Right atrium auricular region (tissue), 2 donors: Measurements from ENCODE around the gene GALNT10. TPM values are rescaled to one million over a fixed set of nuclear protein-coding genes. Genes with fewer than 3 reads are reported as not detected.

Experiments
- DNase-seq: peaks from one replicate; pipeline ENCODE4 v3.0.0-alpha.2; 2019; ENCODE audit warnings: low spot score
- H3K27ac ChIP-seq, 2 donors: fragments of 200-600 bp; sonication (generic); 1 replicate in 1 of 2; 2 replicates in 1 of 2; pipeline ENCODE4 v1.5.1; 2016 to 2019
- H3K27me3 ChIP-seq, 2 donors: fragments of 200-600 bp; sonication (generic); one replicate each; pipeline versions ENCODE4 v1.5.1 to v1.6.0; 2017 to 2019
- H3K36me3 ChIP-seq: fragments of 200-600 bp; sonication (generic); one replicate; pipeline ENCODE4 v1.5.1; 2016
- H3K4me1 ChIP-seq, 2 donors: fragments of 200-600 bp; sonication (generic); one replicate each; pipeline versions ENCODE4 v1.5.1 to v1.6.0; 2017 to 2019
- H3K4me3 ChIP-seq, 2 donors: fragments of 200-600 bp; sonication (generic); 1 replicate in 1 of 2; 2 replicates in 1 of 2; pipeline ENCODE4 v1.5.1; 2017 to 2019; ENCODE audit warnings: mild to moderate bottlenecking in 1 of 2, moderate library complexity in 1 of 2
- H3K9me3 ChIP-seq, 2 donors: fragments of 200-600 bp; sonication (generic); one replicate each; pipeline ENCODE4 v1.5.1; 2019
- CTCF ChIP-seq, 2 donors: fragments of 200-600 bp; sonication (generic); IDR thresholded peaks; one replicate each; pipeline ENCODE4 v1.5.1; 2019; ENCODE audit warnings: antibody characterized with exemption in 2 of 2
- total RNA-seq, 2 donors: library from RNA; depleted of rRNA; stranded (reverse); fragments of >200 nt; gene quantifications; one replicate each; pipeline ENCODE4 v1.1.0, GENCODE V29; 2016

Gene GALNT10
- total RNA-seq, 2 donors from 2014 or later = 13.2 to 18.4 TPM

- no peaks in the 10 kb centered on the region for H3K36me3 ChIP-seq
- no peaks in the 10 kb centered on the region for H3K9me3 ChIP-seq
- no peak for TF ChIP-seq CTCF (IDR thresholded peaks at IDR 0.05)
- peaks cover 0 to 35% of the 10 kb centered on the region in 2 donors for H3K4me1 ChIP-seq
- no peak overlapping the region for H3K4me3 ChIP-seq
- H3K27me3 ChIP-seq = no peaks in the 10 kb centered on the region
- H3K27ac ChIP-seq = no peak overlapping the region
- DNase-seq = no peak
Measured at GRCh38 chr5:154198611-154199230, 8.2 kb downstream of the GALNT10 start.

DNA sequence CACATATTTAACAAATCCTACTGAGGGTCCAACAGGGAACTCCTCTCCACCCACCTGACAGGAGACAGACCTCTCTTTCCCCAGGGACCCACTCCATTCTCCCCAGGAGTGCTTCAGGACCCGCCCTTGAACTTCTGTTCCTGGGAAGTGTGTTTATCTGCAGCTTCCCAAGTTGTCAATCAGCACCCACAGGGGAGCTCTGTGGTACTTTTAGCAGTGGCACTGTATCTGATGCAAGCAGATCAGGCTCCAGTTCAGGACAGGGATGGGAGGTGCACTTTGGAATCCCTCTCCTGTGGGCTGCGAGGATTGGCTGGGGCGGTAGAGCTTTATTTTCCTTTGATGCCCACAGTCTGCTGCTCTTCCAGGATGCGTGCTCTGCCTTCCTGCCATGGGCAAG lies 8.7 kb downstream of the GALNT10 start:
- H3K27me3 ChIP-seq = no peaks in the 10 kb centered on the region
- H3K4me3 ChIP-seq = no peak overlapping the region
- H3K9me3 ChIP-seq = no peaks in the 10 kb centered on the region
- no peak for DNase-seq
- TF ChIP-seq CTCF (IDR thresholded peaks at IDR 0.05) = no peak
- H3K27ac ChIP-seq = no peak overlapping the region
- no peaks in the 10 kb centered on the region for H3K36me3 ChIP-seq
- peaks cover 0 to 32% of the 10 kb centered on the region in 2 donors for H3K4me1 ChIP-seq

DNA sequence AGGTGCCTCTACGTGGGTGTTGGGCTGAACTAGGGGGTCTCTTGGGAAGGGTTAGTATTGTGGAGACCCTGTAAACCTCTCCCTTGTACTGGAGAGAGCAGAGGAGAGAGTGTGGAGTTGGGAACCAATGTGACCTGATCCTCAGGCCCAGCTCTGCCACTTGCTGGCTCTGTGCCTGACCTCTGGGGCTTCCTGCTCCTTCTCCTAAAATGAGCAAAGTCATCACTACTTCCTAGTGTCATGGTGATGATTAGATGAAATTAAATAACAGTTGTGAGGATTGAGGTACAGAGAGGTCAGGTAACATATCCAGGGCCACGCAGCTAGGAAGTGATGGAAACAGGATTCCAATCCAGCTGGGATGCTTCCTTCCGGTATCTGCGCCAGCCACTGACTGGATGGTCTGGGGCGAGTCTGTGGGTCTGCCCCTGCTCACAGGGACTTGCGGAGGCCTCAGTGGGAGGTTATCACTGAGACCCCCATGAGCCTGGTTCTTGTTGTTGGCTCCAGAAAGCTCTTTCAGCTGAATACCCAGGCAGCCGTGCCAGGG lies 9.2 kb downstream of the GALNT10 start:
- no peak overlapping the region for H3K27ac ChIP-seq
- H3K27me3 ChIP-seq = no peaks in the 10 kb centered on the region
- H3K36me3 ChIP-seq = no peaks in the 10 kb centered on the region
- H3K4me1 ChIP-seq = peaks cover 0 to 28% of the 10 kb centered on the region in 2 donors
- DNase-seq = no peak
- no peak for TF ChIP-seq CTCF (IDR thresholded peaks at IDR 0.05)
- no peaks in the 10 kb centered on the region for H3K9me3 ChIP-seq
- no peak overlapping the region for H3K4me3 ChIP-seq

GRCh38 chr5:154200221-154200620 lies 9.7 kb downstream of the GALNT10 start:
- no peak overlapping the region for H3K4me3 ChIP-seq
- DNase-seq = no peak
- H3K27me3 ChIP-seq = no peaks in the 10 kb centered on the region
- no peaks in the 10 kb centered on the region for H3K9me3 ChIP-seq
- H3K4me1 ChIP-seq = peaks cover 0 to 28% of the 10 kb centered on the region in 2 donors
- H3K36me3 ChIP-seq = no peaks in the 10 kb centered on the region
- no peak overlapping the region for H3K27ac ChIP-seq
- TF ChIP-seq CTCF (IDR thresholded peaks at IDR 0.05) = no peak

- H3K9me3 ChIP-seq = no peaks in the 10 kb centered on the region
- no peak overlapping the region for H3K27ac ChIP-seq
- no peak for TF ChIP-seq CTCF (IDR thresholded peaks at IDR 0.05)
- H3K27me3 ChIP-seq = no peaks in the 10 kb centered on the region
- H3K4me1 ChIP-seq = peaks cover 0 to 27% of the 10 kb centered on the region in 2 donors
- H3K36me3 ChIP-seq = no peaks in the 10 kb centered on the region
- no peak for DNase-seq
- H3K4me3 ChIP-seq = no peak overlapping the region
Measured at GRCh38 chr5:154201108-154201769, 10.7 kb downstream of the GALNT10 start.
